ENCODE results near the gene SMAP2. TPM values are rescaled to one million over a fixed set of nuclear protein-coding genes. Genes with fewer than 3 reads are reported as not detected.

The SMAP2 gene
- total and polyA plus RNA-seq, 2 experiments from 2014 or later, result 16.7 to 29.5 TPM

- Histone ChIP-seq H3K36me3 (no peaks in the 10 kb centered on the region), H3K27me3 (no peaks in the 10 kb centered on the region), H3K9me3 (ENCODE audit: low read depth) (no peaks in the 10 kb centered on the region), H3K27ac (no peak overlapping the region), H3K4me1 (ENCODE audit: low read depth) (no peaks in the 10 kb centered on the region), H3K4me3 (no peak overlapping the region)
- peak in 1 of 2 donors; percentile 28 for DNase-seq (ENCODE audit: low read depth in 1 of 2, low spot score in 1 of 2)
- TF ChIP-seq CTCF (IDR thresholded peaks at IDR 0.05; ENCODE audit: low read depth, low read length), result no peak
Measured at GRCh38 chr1:40394491-40395172, 21.1 kb downstream of the SMAP2 start.

GRCh38 chr1:40395190-40396175 lies 22.0 kb downstream of the SMAP2 start:
- H3K36me3 ChIP-seq, result no peaks in the 10 kb centered on the region
- no peaks in the 10 kb centered on the region for H3K4me1 ChIP-seq (ENCODE audit: low read depth)
- no peaks in the 10 kb centered on the region for H3K27me3 ChIP-seq
- no peak for DNase-seq (ENCODE audit: low read depth in 1 of 2, low spot score in 1 of 2)
- TF ChIP-seq CTCF (IDR thresholded peaks at IDR 0.05; ENCODE audit: low read depth, low read length), result no peak
- no peaks in the 10 kb centered on the region for H3K9me3 ChIP-seq (ENCODE audit: low read depth)
- no peak overlapping the region for H3K27ac ChIP-seq
- H3K4me3 ChIP-seq, result no peak overlapping the region

GRCh38 chr1:40396420-40396819 lies 22.9 kb downstream of the SMAP2 start:
- Histone ChIP-seq H3K9me3 (ENCODE audit: low read depth) (no peaks in the 10 kb centered on the region), H3K27ac (no peak overlapping the region), H3K4me1 (ENCODE audit: low read depth) (no peaks in the 10 kb centered on the region), H3K4me3 (no peak overlapping the region), H3K36me3 (no peaks in the 10 kb centered on the region), H3K27me3 (no peaks in the 10 kb centered on the region)
- no peak for TF ChIP-seq CTCF (IDR thresholded peaks at IDR 0.05; ENCODE audit: low read depth, low read length)
- no peak for DNase-seq (ENCODE audit: low read depth in 1 of 2, low spot score in 1 of 2)

- Histone ChIP-seq H3K36me3 (no peaks in the 10 kb centered on the region), H3K4me3 (no peak overlapping the region), H3K27ac (no peak overlapping the region), H3K27me3 (no peaks in the 10 kb centered on the region), H3K9me3 (ENCODE audit: low read depth) (no peaks in the 10 kb centered on the region), H3K4me1 (ENCODE audit: low read depth) (no peaks in the 10 kb centered on the region)
- no peak for TF ChIP-seq CTCF (IDR thresholded peaks at IDR 0.05; ENCODE audit: low read depth, low read length)
- DNase-seq (ENCODE audit: low read depth in 1 of 2, low spot score in 1 of 2), result no peak
Measured at GRCh38 chr1:40397258-40397657, 23.7 kb downstream of the SMAP2 start.

- Histone ChIP-seq H3K27ac (no peak overlapping the region), H3K9me3 (ENCODE audit: low read depth) (no peaks in the 10 kb centered on the region), H3K27me3 (no peaks in the 10 kb centered on the region), H3K4me1 (ENCODE audit: low read depth) (no peaks in the 10 kb centered on the region), H3K4me3 (no peak overlapping the region), H3K36me3 (no peaks in the 10 kb centered on the region)
- no peak for DNase-seq (ENCODE audit: low read depth in 1 of 2, low spot score in 1 of 2)
- TF ChIP-seq CTCF (IDR thresholded peaks at IDR 0.05; ENCODE audit: low read depth, low read length), result no peak
Measured at GRCh38 chr1:40399984-40400704, 26.6 kb downstream of the SMAP2 start.
